K562 (cell line): ENCODE results near the gene C19orf44. TPM values are rescaled to one million over a fixed set of nuclear protein-coding genes. Genes with fewer than 3 reads are reported as not detected.

Experiments
- CBX1 ChIP-seq: sonication (generic); IDR thresholded peaks from 2 replicates; pipeline ENCODE4 v1.6.1; 2016; ENCODE audit warnings: antibody characterized with exemption, low read depth, mild to moderate bottlenecking
- CREM ChIP-seq: IDR thresholded peaks from 2 replicates; pipeline ENCODE4 v1.6.1; 2014; ENCODE audit warnings: antibody characterized with exemption, low read depth
- E2F4 ChIP-seq: sonication (generic); formaldehyde crosslinking; IDR thresholded peaks from 2 replicates; pipeline ENCODE4 v1.8.0; 2022; ENCODE audit warnings: mild to moderate bottlenecking, low read depth, missing genetic modification reagents
- ELF2 ChIP-seq: fragments of 250-450 bp; sonication (Bioruptor Pico); IDR thresholded peaks from 2 replicates; pipeline ENCODE4 v1.5.0; 2021; ENCODE audit warnings: mild to moderate bottlenecking
- ERF ChIP-seq: fragments of 450-650 bp; formaldehyde crosslinking; IDR thresholded peaks from 2 replicates; pipeline ENCODE4 v1.4.0; 2020; ENCODE audit warnings: mild to moderate bottlenecking, mixed read lengths
- EWSR1 ChIP-seq: fragments of 450-650 bp; IDR thresholded peaks from 2 replicates; pipeline ENCODE4 v1.6.1; 2018; ENCODE audit warnings: borderline replicate concordance, mild to moderate bottlenecking, low read depth, moderate library complexity; ENCODE audit not compliant: partially characterized antibody
- HEY1 ChIP-seq: fragments of 250-450 bp; sonication (Bioruptor Pico); IDR thresholded peaks from 2 replicates; pipeline ENCODE4 v1.5.0; 2020; ENCODE audit warnings: mild to moderate bottlenecking, moderate library complexity, borderline replicate concordance
- MBD2 ChIP-seq: sonication (generic); IDR thresholded peaks from 2 replicates; pipeline ENCODE4 v1.6.1; 2016; ENCODE audit warnings: low read depth, borderline replicate concordance
- MYC ChIP-seq, 2 experiments: fragments of 250-450 bp in 1 of 2; sonication (Bioruptor Pico) in 1 of 2; IDR thresholded peaks; 2 replicates each; pipeline versions ENCODE4 v1.5.1 to v1.6.1; 2012 to 2021; ENCODE audit warnings: low read depth in 2 of 2, borderline replicate concordance in 1 of 2, improper control_type of control experiment in 1 of 2, low read length in 1 of 2, mild to moderate bottlenecking in 1 of 2, moderate library complexity in 1 of 2
- NCOA2 ChIP-seq, 2 experiments: fragments of 450-650 bp; IDR thresholded peaks; 2 replicates each; pipeline ENCODE4 v1.6.1; 2018; ENCODE audit warnings: mild to moderate bottlenecking in 2 of 2, moderate library complexity in 1 of 2; ENCODE audit not compliant: partially characterized antibody in 2 of 2
- NR2C2 ChIP-seq, 2 experiments: fragments of 200-800 bp in 1 of 2; sonication (Bioruptor generic) in 1 of 2; sonication (generic) in 1 of 2; formaldehyde crosslinking in 1 of 2; IDR thresholded peaks; 2 replicates each; pipeline versions ENCODE4 v1.6.1 to v1.8.0; 2016 to 2022; ENCODE audit warnings: mild to moderate bottlenecking in 1 of 2, missing compliant biosample characterization in 1 of 2, missing genetic modification characterization in 1 of 2, missing genetic modification reagents in 1 of 2
- POLR2B ChIP-seq: fragments of 450-650 bp; IDR thresholded peaks from 2 replicates; pipeline ENCODE4 v1.6.1; 2018; ENCODE audit warnings: low read depth; ENCODE audit not compliant: partially characterized antibody
- PREB ChIP-seq: sonication (generic); formaldehyde crosslinking; IDR thresholded peaks from 2 replicates; pipeline ENCODE4 v1.8.1; 2023; ENCODE audit warnings: mild to moderate bottlenecking, missing genetic modification reagents
- SNIP1 ChIP-seq: fragments of 450-650 bp; IDR thresholded peaks from 2 replicates; pipeline ENCODE4 v1.7.1; 2017; ENCODE audit warnings: low read depth, mild to moderate bottlenecking
- SOX6 ChIP-seq: fragments of 450-650 bp; IDR thresholded peaks from 2 replicates; pipeline ENCODE4 v1.6.1; 2014; ENCODE audit warnings: mild to moderate bottlenecking
- SRSF7 ChIP-seq: fragments of 200-400 bp; formaldehyde crosslinking; optimal IDR thresholded peaks from 2 replicates; pipeline ENCODE3; 2017; ENCODE audit warnings: mild to moderate bottlenecking, low read depth, low read length
- TAF15 ChIP-seq: fragments of 200-400 bp; formaldehyde crosslinking; IDR thresholded peaks from 2 replicates; pipeline ENCODE4 v1.6.1; 2017; ENCODE audit warnings: mild to moderate bottlenecking, low read depth, low read length, moderate library complexity
- TAF7 ChIP-seq: fragments of 450-650 bp; IDR thresholded peaks from 2 replicates; pipeline ENCODE4 v1.6.1; 2016; ENCODE audit warnings: missing genetic modification characterization, missing compliant biosample characterization
- ZBTB11 ChIP-seq, 3 experiments: fragments of 200-800 bp in 1 of 3; fragments of 250-450 bp in 1 of 3; fragments of 450-650 bp in 1 of 3; sonication (Bioruptor Pico) in 1 of 3; sonication (Bioruptor generic) in 1 of 3; formaldehyde crosslinking in 1 of 3; IDR thresholded peaks; 2 replicates each; pipeline versions ENCODE4 v1.6.1 to v1.8.0; 2016 to 2022; ENCODE audit warnings: mild to moderate bottlenecking in 2 of 3, missing genetic modification characterization in 2 of 3, missing compliant biosample characterization in 1 of 3, moderate library complexity in 1 of 3
- ZNF695 ChIP-seq: fragments of 450-650 bp; formaldehyde crosslinking; IDR thresholded peaks from 2 replicates; pipeline ENCODE4 v1.4.0; 2020; ENCODE audit warnings: mild to moderate bottlenecking, moderate library complexity
- polyA plus RNA-seq, 8 experiments: library from polyadenylated mRNA; depleted of rRNA in 4 of 8; stranded (reverse) in 5 of 8; unstranded in 3 of 8; fragments of >200 nt; fragmentation: Nextera tagmentation in 2 of 8; fragmentation: Illumina TruSeq in 1 of 8; extraction: Ambion mirVana in 2 of 8; extraction: Trizol in 1 of 8; gene quantifications; 2 replicates each; pipeline versions ENCODE4 v1.2.1 to v1.2.3, GENCODE V29; 2011 to 2014; ENCODE audit warnings: inconsistent platforms in 1 of 8, missing spikeins in 1 of 8
- total RNA-seq, 7 experiments: library from RNA; depleted of rRNA in 6 of 7; stranded (reverse); fragments of >200 nt in 6 of 7; fragmentation: Illumina TruSeq in 2 of 7; extraction: Trizol in 2 of 7; gene quantifications; 2 replicates each; pipeline versions ENCODE4 v1.2.1 to v1.2.3, GENCODE V29; 2011 to 2021; ENCODE audit warnings: low replicate concordance in 1 of 7

C19orf44 gene
- total and polyA plus RNA-seq, 9 of the 15 experiments (the other 6 are each of a cell fraction or from before 2014, with no cell fraction given) = 0.41 to 7.7 (median 3.5) TPM

- TF ChIP-seq HEY1 (no peak), MBD2 (peak; percentile 49; the same call in 1 of the 2 replicates), SOX6 (peak; percentile 30; the same call in 1 of the 2 replicates), ELF2 (CRISPR knock-in tag) (peak; percentile 91), EWSR1 (no peak), ZBTB11 (CRISPR knock-in tag; IDR thresholded peaks at IDR 0.05) (peak in 2 of 3 experiments; percentile 17 to 70; a peak in 3 of 6 replicates), TAF7 (tag) (peak; percentile 18; the same call in 1 of the 2 replicates), POLR2B (peak; percentile 93), E2F4 (CRISPR knock-in tag) (peak; percentile 11; the same call in 1 of the 2 replicates), MYC (IDR thresholded peaks at IDR 0.05; ENCODE audit: low read depth, low read length) (peak; percentile 61), MYC (CRISPR knock-in tag; IDR thresholded peaks at IDR 0.05; ENCODE audit: borderline replicate concordance, low read depth) (0 out of 2 replicates have a peak, but pooled peaks have one; percentile 11), SNIP1 (no peak), ZNF695 (CRISPR knock-in tag) (peak; percentile 62; the same call in 1 of the 2 replicates), ERF (CRISPR knock-in tag) (no peak), TAF15 (no peak), NCOA2 (IDR thresholded peaks at IDR 0.05; ENCODE audit: partially characterized antibody in 2 of 2) (no peak), CBX1 (peak; percentile 18; the same call in 1 of the 2 replicates), SRSF7 (no peak), PREB (CRISPR knock-in tag) (peak; percentile 94; the same call in 1 of the 2 replicates), CREM (peak; percentile 55), NR2C2 (CRISPR knock-in tag; IDR thresholded peaks at IDR 0.05) (no peak), NR2C2 (tag; IDR thresholded peaks at IDR 0.05) (0 out of 2 replicates have a peak, but pooled peaks have one; percentile 11)
Measured at GRCh38 chr19:16542045-16542909, 46.1 kb downstream of the C19orf44 start, which contains the start of gene CHERP (continued).
